Measurements from ENCODE around the gene TDP2.
"Not testable (repeated sequence)": the region's sequence is repeated elsewhere in the genome, so short reads cannot be mapped to it uniquely, and the experiment has no call there.

The TDP2 gene

GRCh38 chr6:24683297-24684296 is 16.9 kb upstream of the TDP2 start:
- no peak for DNase-seq (ENCODE audit: low read depth in 2 of 2)

GRCh38 chr6:24680582-24680981 is 13.9 kb upstream of the TDP2 start:
- DNase-seq (ENCODE audit: low read depth in 2 of 2) = no peak

GRCh38 chr6:24678792-24679352 is 12.2 kb upstream of the TDP2 start:
- DNase-seq (ENCODE audit: low read depth in 2 of 2) = not testable (repeated sequence)

- DNase-seq (ENCODE audit: low read depth in 2 of 2) = no peak
Observed at GRCh38 chr6:24673625-24674024, 6.9 kb upstream of the TDP2 start.

- DNase-seq (ENCODE audit: low read depth in 2 of 2) = no peak
Observed at GRCh38 chr6:24672620-24673182, 6.0 kb upstream of the TDP2 start.

- DNase-seq (ENCODE audit: low read depth in 2 of 2) = not testable (repeated sequence)
Observed at GRCh38 chr6:24671077-24671476, 4.4 kb upstream of the TDP2 start.

GRCh38 chr6:24670492-24670891 is 3.8 kb upstream of the TDP2 start:
- DNase-seq (ENCODE audit: low read depth in 2 of 2) = not testable (repeated sequence)

GRCh38 chr6:24668997-24669361 is 2.3 kb upstream of the TDP2 start:
- DNase-seq (ENCODE audit: low read depth in 2 of 2) = no peak

- DNase-seq (ENCODE audit: low read depth in 2 of 2) = not testable (repeated sequence)
Observed at GRCh38 chr6:24668066-24668996, 1.6 kb upstream of the TDP2 start.

- no peak for DNase-seq (ENCODE audit: low read depth in 2 of 2)
Observed at GRCh38 chr6:24667378-24667803, 692 bp upstream of the TDP2 start.

GRCh38 chr6:24666097-24666640 is 530 bp downstream of the TDP2 start:
- DNase-seq (ENCODE audit: low read depth in 2 of 2) = peak in 1 of 2 donors; percentile 10

GRCh38 chr6:24664046-24664987 is 2.4 kb downstream of the TDP2 start:
- no peak for DNase-seq (ENCODE audit: low read depth in 2 of 2)

GRCh38 chr6:24663189-24663588 is 3.5 kb downstream of the TDP2 start:
- DNase-seq (ENCODE audit: low read depth in 2 of 2) = no peak

- no peak for DNase-seq (ENCODE audit: low read depth in 2 of 2)
Observed at GRCh38 chr6:24662236-24662635, 4.5 kb downstream of the TDP2 start.

GRCh38 chr6:24661759-24662158 is 4.9 kb downstream of the TDP2 start:
- DNase-seq (ENCODE audit: low read depth in 2 of 2) = not testable (repeated sequence)

- no peak for DNase-seq (ENCODE audit: low read depth in 2 of 2)
Observed at GRCh38 chr6:24660105-24660504, 6.6 kb downstream of the TDP2 start.

GRCh38 chr6:24659561-24659960 is 7.1 kb downstream of the TDP2 start:
- DNase-seq (ENCODE audit: low read depth in 2 of 2) = no peak

GRCh38 chr6:24658573-24659560 is 7.8 kb downstream of the TDP2 start:
- DNase-seq (ENCODE audit: low read depth in 2 of 2) = no peak

GRCh38 chr6:24655215-24655614 is 11.5 kb downstream of the TDP2 start:
- DNase-seq (ENCODE audit: low read depth in 2 of 2) = no peak

All from stimulated activated CD4-positive, alpha-beta T cell treated with anti-CD3 and anti-CD28 coated beads, Interleukin-1b, Interleukin-23, amount 100 ng/mL, for 1 hour (primary cell).